K562 (cell line): ENCODE data around the gene GRIK1. TPM values are rescaled to one million over a fixed set of nuclear protein-coding genes. Genes with fewer than 3 reads are reported as not detected.

Experiments
- ATAC-seq: fragments of 200-7000 bp; cut with Tn5 transposase; 3 replicates; pipeline ENCODE4 v1.9.1; 2020; ENCODE audit warnings: moderate library complexity
- BruUV-seq: library from RNA; stranded (reverse); fragments of 400-500 nt; replicated peaks from 2 replicates; lab custom pipeline; 2021; lab: Mats Ljungman, UMichigan
- CTCF ChIA-PET: fragments of 300-600 bp; formaldehyde crosslinking; extraction: SDS; loops from one replicate; lab custom pipeline; 2021; ENCODE audit warnings: low intra/inter-chr PET ratio; lab: Yijun Ruan, JAX
- POLR2A ChIA-PET: fragments of 300-600, 350-650 bp; sonication (Branson Sonifier 250); formaldehyde crosslinking; extraction: SDS; loops from one replicate; lab custom pipeline; 2021; ENCODE audit warnings: antibody characterized with exemption, inconsistent platforms; lab: Yijun Ruan, JAX
- DNase-seq, 4 experiments: peaks; one replicate each; pipeline versions ENCODE4 v3.0.0 to v3.0.0-alpha.2; 2011 to 2018; ENCODE audit warnings: low spot score in 3 of 4, mixed read lengths in 3 of 4; ENCODE audit errors: extremely low read depth in 1 of 4
- FAIRE-seq: peaks from 2 replicates; lab custom pipeline; 2011; peaks lifted over from hg19 to GRCh38; lab: Jason Lieb, UNC
- H2AFZ ChIP-seq: 2 replicates; pipeline ENCODE4 v1.6.0; 2011; ENCODE audit warnings: low read depth, low read length, control low read depth, inconsistent platforms
- H3K27ac ChIP-seq: fragments of 200-600 bp; 3 replicates; pipeline ENCODE4 v1.8.0; 2011; ENCODE audit warnings: low read depth, mild to moderate bottlenecking, control low read depth, inconsistent platforms, low read length, moderate library complexity, mixed read lengths; ENCODE audit errors: extremely low read depth
- H3K27me3 ChIP-seq, 2 experiments: fragments of 300-600 bp in 1 of 2; 2 replicates in 1 of 2; 3 replicates in 1 of 2; pipeline versions ENCODE4 v1.6.0 to v1.8.0; 2011; ENCODE audit warnings: inconsistent platforms in 2 of 2, low read length in 2 of 2, mild to moderate bottlenecking in 1 of 2, mixed read lengths in 1 of 2, moderate library complexity in 1 of 2; ENCODE audit not compliant: control insufficient read depth in 2 of 2, insufficient read depth in 2 of 2
- H3K36me3 ChIP-seq: fragments of 300-600 bp; 3 replicates; pipeline ENCODE4 v1.8.0; 2011; ENCODE audit warnings: mild to moderate bottlenecking, low read length, inconsistent platforms; ENCODE audit not compliant: control insufficient read depth, insufficient read depth
- H3K4me1 ChIP-seq, 2 experiments: fragments of 200-600 bp in 1 of 2; replicated peaks in 1 of 2; 2 replicates in 1 of 2; 3 replicates in 1 of 2; pipeline versions ENCODE4 v1.5.1 to v1.8.0; 2011; ENCODE audit warnings: inconsistent platforms in 2 of 2, low read length in 2 of 2, mild to moderate bottlenecking in 1 of 2, mixed read lengths in 1 of 2, moderate library complexity in 1 of 2; ENCODE audit not compliant: control insufficient read depth in 2 of 2, insufficient read depth in 2 of 2
- H3K4me2 ChIP-seq: 2 replicates; pipeline ENCODE4 v1.6.1; 2011; ENCODE audit warnings: low read length, control low read depth, inconsistent platforms, mixed read lengths; ENCODE audit not compliant: insufficient read depth
- H3K4me3 ChIP-seq: fragments of 200-600 bp; sonication (generic), shearing (Covaris generic); 2 replicates; pipeline ENCODE4 v1.5.1; 2016; ENCODE audit warnings: control low read depth, inconsistent platforms
- H3K79me2 ChIP-seq: fragments of 200-600 bp; 3 replicates; pipeline ENCODE4 v1.8.0; 2011; ENCODE audit warnings: low read length, inconsistent platforms; ENCODE audit not compliant: control insufficient read depth, insufficient read depth
- H3K9ac ChIP-seq, 2 experiments: 2 replicates each; pipeline versions ENCODE4 v1.6.0 to v1.6.1; 2011; ENCODE audit warnings: low read depth in 2 of 2, low read length in 2 of 2, control low read depth in 1 of 2, inconsistent platforms in 1 of 2, mild to moderate bottlenecking in 1 of 2, mixed read lengths in 1 of 2; ENCODE audit not compliant: insufficient read depth in 1 of 2
- H3K9me1 ChIP-seq: one replicate; pipeline ENCODE4 v1.6.0; 2011; ENCODE audit warnings: inconsistent platforms, mild to moderate bottlenecking, low read length, moderate library complexity; ENCODE audit not compliant: control insufficient read depth, insufficient read depth
- H3K9me3 ChIP-seq: replicated peaks from 2 replicates; pipeline ENCODE4 v1.5.1; 2011; ENCODE audit warnings: low read depth, low read length, inconsistent platforms; ENCODE audit not compliant: control insufficient read depth, insufficient read depth
- H4K20me1 ChIP-seq: replicated peaks from 2 replicates; pipeline ENCODE4 v1.6.1; 2011; ENCODE audit warnings: low read length, inconsistent platforms, mixed read lengths; ENCODE audit not compliant: control insufficient read depth, insufficient read depth
- CEBPG ChIP-seq, 3 experiments: fragments of 200-800 bp in 1 of 3; sonication (Bioruptor generic) in 1 of 3; sonication (generic) in 1 of 3; formaldehyde crosslinking in 1 of 3; IDR thresholded peaks in 2 of 3; conservative IDR thresholded peaks in 1 of 3; 2 replicates each; pipeline versions ENCODE4 v1.6.1 to v1.8.0; 2016 to 2022; ENCODE audit warnings: missing compliant biosample characterization in 2 of 3, missing genetic modification characterization in 2 of 3, mild to moderate bottlenecking in 1 of 3, missing genetic modification reagents in 1 of 3
- FOXA3 ChIP-seq, 2 experiments: fragments of 450-650 bp in 1 of 2; sonication (generic) in 1 of 2; formaldehyde crosslinking; IDR thresholded peaks in 1 of 2; conservative IDR thresholded peaks in 1 of 2; 2 replicates each; pipeline versions ENCODE4 v1.4.0 to v1.8.0; 2020 to 2022; ENCODE audit warnings: mild to moderate bottlenecking in 2 of 2, missing genetic modification reagents in 1 of 2
- GABPA ChIP-seq: fragments of 200-800 bp; sonication (Bioruptor generic); conservative IDR thresholded peaks from 2 replicates; pipeline ENCODE4 v1.6.1; 2016; ENCODE audit warnings: low read depth, missing genetic modification characterization, missing compliant biosample characterization
- MXI1 ChIP-seq: IDR thresholded peaks from 2 replicates; pipeline ENCODE4 v1.6.1; 2011; ENCODE audit warnings: low read depth, mild to moderate bottlenecking, improper control_type of control experiment, low read length
- NR2C1 ChIP-seq, 2 experiments: fragments of 450-650 bp; IDR thresholded peaks; 2 replicates each; pipeline ENCODE4 v1.6.1; 2017; ENCODE audit warnings: mild to moderate bottlenecking in 2 of 2, antibody characterized with exemption in 1 of 2, inconsistent platforms in 1 of 2, missing compliant biosample characterization in 1 of 2, missing genetic modification characterization in 1 of 2
- SLC30A9 ChIP-seq: fragments of 250-450 bp; sonication (Bioruptor Pico); IDR thresholded peaks from 2 replicates; pipeline ENCODE4 v1.8.0; 2022; ENCODE audit warnings: mild to moderate bottlenecking, moderate library complexity
- TAF1 ChIP-seq: IDR thresholded peaks from 2 replicates; pipeline ENCODE4 v1.6.1; 2011; ENCODE audit warnings: mild to moderate bottlenecking, low read length, moderate library complexity; ENCODE audit not compliant: insufficient read depth, control insufficient read depth, severe bottlenecking; ENCODE audit errors: extremely low read depth
- ZNF146 ChIP-seq: IDR thresholded peaks from one replicate; pipeline ENCODE4 v1.6.1; 2018; ENCODE audit warnings: missing compliant biosample characterization; ENCODE audit not compliant: unreplicated experiment
- WGBS: fragments of 100-300 bp; shearing (Covaris generic); methylation state at CpG from one replicate; pipeline ENCODE4 v1.1.6; 2016; ENCODE audit warnings: low coverage, mixed read lengths; ENCODE audit not compliant: insufficient coverage; ENCODE audit errors: missing lambda C conversion rate; 5-methylcytosine and 5-hydroxymethylcytosine counted together
- in situ Hi-C: fragments of 300-500 bp; cut with MboI; formaldehyde crosslinking; loops from 4 replicates; pipeline ENCODE4 v1.15.0; 2018; ENCODE audit warnings: inconsistent platforms, mixed read lengths
- intact Hi-C: fragments of 100-400 bp; cut with micrococcal nuclease; formaldehyde crosslinking; loops from 2 replicates; pipeline ENCODE4 v1.14.2; 2022
- polyA plus RNA-seq, 8 experiments: library from polyadenylated mRNA; depleted of rRNA in 4 of 8; stranded (reverse) in 5 of 8; unstranded in 3 of 8; fragments of >200 nt; fragmentation: Nextera tagmentation in 2 of 8; fragmentation: Illumina TruSeq in 1 of 8; extraction: Ambion mirVana in 2 of 8; extraction: Trizol in 1 of 8; gene quantifications; 2 replicates each; pipeline versions ENCODE4 v1.2.1 to v1.2.3, GENCODE V29; 2011 to 2014; ENCODE audit warnings: inconsistent platforms in 1 of 8, missing spikeins in 1 of 8
- total RNA-seq, 7 experiments: library from RNA; depleted of rRNA in 6 of 7; stranded (reverse); fragments of >200 nt in 6 of 7; fragmentation: Illumina TruSeq in 2 of 7; extraction: Trizol in 2 of 7; gene quantifications; 2 replicates each; pipeline versions ENCODE4 v1.2.1 to v1.2.3, GENCODE V29; 2011 to 2021; ENCODE audit warnings: low replicate concordance in 1 of 7
- TF ChIP-seq, protein P1 (sequence below), 3 experiments: IDR thresholded peaks in 2 of 3; conservative IDR thresholded peaks in 1 of 3; 2 replicates each; pipeline ENCODE4 v1.5.1; 2011 to 2012; ENCODE audit warnings: low read length in 3 of 3, mild to moderate bottlenecking in 3 of 3, control low read depth in 2 of 3, improper control_type of control experiment in 1 of 3, inconsistent platforms in 1 of 3, low read depth in 1 of 3, mixed read lengths in 1 of 3, moderate library complexity in 1 of 3; ENCODE audit not compliant: insufficient read depth in 2 of 3
- TF ChIP-seq, protein P2 (sequence below): fragments of 450-650 bp; formaldehyde crosslinking; IDR thresholded peaks from 2 replicates; pipeline ENCODE4 v1.4.0; 2020; ENCODE audit warnings: mild to moderate bottlenecking, mixed read lengths
- TF ChIP-seq, protein P3 (sequence below): sonication (generic); IDR thresholded peaks from 2 replicates; pipeline ENCODE4 v1.6.1; 2016
- TF ChIP-seq, protein P4 (sequence below): fragments of 450-650 bp; IDR thresholded peaks from 2 replicates; pipeline ENCODE4 v1.6.1; 2016; ENCODE audit warnings: low read depth, mild to moderate bottlenecking, moderate library complexity

The GRIK1 gene
- total and polyA plus RNA-seq, 9 of the 15 experiments (the other 6 are each of a cell fraction or from before 2014, with no cell fraction given), result 0.17 to 2.8 (median 0.53) TPM

DNA sequence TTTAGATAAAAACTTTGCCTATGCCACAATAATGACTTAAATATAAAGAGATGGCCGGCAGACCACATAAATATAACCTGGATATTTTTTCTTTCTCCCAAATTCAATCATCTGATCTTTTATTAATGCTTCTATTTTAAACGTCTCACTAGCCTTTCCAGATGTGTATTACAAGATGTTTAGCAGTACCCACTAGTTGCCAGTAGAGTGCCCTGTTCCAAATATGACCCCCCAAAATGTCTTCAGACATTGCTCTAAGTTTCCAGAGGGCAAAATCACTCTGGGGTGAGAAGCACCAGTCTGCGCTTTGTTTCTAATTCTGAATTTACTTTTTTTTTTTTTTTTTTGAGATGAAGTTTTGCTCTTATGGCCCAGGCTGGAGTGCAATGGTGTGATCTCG is 268.1 kb downstream of the GRIK1 start (continued):
- TF ChIP-seq, protein P1, sequence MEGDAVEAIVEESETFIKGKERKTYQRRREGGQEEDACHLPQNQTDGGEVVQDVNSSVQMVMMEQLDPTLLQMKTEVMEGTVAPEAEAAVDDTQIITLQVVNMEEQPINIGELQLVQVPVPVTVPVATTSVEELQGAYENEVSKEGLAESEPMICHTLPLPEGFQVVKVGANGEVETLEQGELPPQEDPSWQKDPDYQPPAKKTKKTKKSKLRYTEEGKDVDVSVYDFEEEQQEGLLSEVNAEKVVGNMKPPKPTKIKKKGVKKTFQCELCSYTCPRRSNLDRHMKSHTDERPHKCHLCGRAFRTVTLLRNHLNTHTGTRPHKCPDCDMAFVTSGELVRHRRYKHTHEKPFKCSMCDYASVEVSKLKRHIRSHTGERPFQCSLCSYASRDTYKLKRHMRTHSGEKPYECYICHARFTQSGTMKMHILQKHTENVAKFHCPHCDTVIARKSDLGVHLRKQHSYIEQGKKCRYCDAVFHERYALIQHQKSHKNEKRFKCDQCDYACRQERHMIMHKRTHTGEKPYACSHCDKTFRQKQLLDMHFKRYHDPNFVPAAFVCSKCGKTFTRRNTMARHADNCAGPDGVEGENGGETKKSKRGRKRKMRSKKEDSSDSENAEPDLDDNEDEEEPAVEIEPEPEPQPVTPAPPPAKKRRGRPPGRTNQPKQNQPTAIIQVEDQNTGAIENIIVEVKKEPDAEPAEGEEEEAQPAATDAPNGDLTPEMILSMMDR (IDR thresholded peaks at IDR 0.05 in 2 of 3, conservative IDR thresholded peaks at IDR 0.05 in 1 of 3; ENCODE audit: insufficient read depth in 2 of 3, low read depth in 1 of 3, low read length in 3 of 3), result peak; percentile 49 to 54 (median 53)
- TF ChIP-seq, all 486 proteins: peak for 5

DNA sequence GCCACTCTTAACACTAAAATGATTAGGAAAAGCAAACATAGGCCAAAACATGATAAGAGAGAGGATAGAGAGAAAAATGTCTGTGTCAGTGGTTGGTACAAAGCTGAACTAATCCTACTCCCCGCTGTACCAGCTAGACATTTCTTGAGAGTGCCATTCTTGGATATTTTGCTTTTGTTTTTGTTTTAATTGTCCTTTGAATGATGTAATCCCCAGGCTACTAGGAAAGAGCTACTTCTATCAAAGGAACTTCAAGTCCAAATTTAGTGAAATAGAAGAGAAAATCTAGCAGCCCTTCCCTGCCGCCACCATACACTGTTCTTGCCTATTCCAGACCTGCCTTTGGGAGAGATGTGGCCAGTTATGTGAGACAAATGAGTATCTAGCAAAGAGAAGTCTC is 269.6 kb downstream of the GRIK1 start:
- in situ Hi-C loops (no loop called here), intact Hi-C loops (loop anchor here (2.0 kb wide), 1 partner anchor 179 kb away; no protein-coding TSS in a partner anchor)
- Histone ChIP-seq H3K4me1 (peaks cover 0 to 13% of the 10 kb centered on the region in 2 experiments; a peak in 3 of 5 replicates), H2AFZ (peak overlapping the region; percentile 65), H3K4me2 (no peak overlapping the region), H3K36me3 (no peaks in the 10 kb centered on the region), H4K20me1 (no peaks in the 10 kb centered on the region), H3K27me3 (no peaks in the 10 kb centered on the region), H3K79me2 (no peaks in the 10 kb centered on the region), H3K27ac (peak overlapping the region; percentile 19; the same call in 1 of the 3 replicates), H3K9ac (no peak overlapping the region), H3K9me1 (no peaks in the 10 kb centered on the region), H3K9me3 (no peaks in the 10 kb centered on the region), H3K4me3 (no peak overlapping the region)
- ChIA-PET POLR2A (interaction anchor here (0.9 to 1.0 kb wide), 2 partner anchors 12 to 24 kb away, joined by 3 read pairs; no protein-coding TSS in a partner anchor), CTCF (no interaction called here)
- ATAC-seq, result peak; percentile 12; the same call in 2 of the 3 replicates
- BruUV-seq, result no TSS peak
- FAIRE-seq, result no peak
- 58% methylated on average over 2 of the region's 2 CpGs for WGBS
- no peak for DNase-seq
- no peak for TF ChIP-seq ZNF146 (CRISPR knock-in tag)
- TF ChIP-seq, protein P2, sequence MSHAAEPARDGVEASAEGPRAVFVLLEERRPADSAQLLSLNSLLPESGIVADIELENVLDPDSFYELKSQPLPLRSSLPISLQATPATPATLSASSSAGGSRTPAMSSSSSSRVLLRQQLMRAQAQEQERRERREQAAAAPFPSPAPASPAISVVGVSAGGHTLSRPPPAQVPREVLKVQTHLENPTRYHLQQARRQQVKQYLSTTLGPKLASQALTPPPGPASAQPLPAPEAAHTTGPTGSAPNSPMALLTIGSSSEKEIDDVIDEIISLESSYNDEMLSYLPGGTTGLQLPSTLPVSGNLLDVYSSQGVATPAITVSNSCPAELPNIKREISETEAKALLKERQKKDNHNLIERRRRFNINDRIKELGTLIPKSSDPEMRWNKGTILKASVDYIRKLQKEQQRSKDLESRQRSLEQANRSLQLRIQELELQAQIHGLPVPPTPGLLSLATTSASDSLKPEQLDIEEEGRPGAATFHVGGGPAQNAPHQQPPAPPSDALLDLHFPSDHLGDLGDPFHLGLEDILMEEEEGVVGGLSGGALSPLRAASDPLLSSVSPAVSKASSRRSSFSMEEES, result no peak
- TF ChIP-seq, protein P3, sequence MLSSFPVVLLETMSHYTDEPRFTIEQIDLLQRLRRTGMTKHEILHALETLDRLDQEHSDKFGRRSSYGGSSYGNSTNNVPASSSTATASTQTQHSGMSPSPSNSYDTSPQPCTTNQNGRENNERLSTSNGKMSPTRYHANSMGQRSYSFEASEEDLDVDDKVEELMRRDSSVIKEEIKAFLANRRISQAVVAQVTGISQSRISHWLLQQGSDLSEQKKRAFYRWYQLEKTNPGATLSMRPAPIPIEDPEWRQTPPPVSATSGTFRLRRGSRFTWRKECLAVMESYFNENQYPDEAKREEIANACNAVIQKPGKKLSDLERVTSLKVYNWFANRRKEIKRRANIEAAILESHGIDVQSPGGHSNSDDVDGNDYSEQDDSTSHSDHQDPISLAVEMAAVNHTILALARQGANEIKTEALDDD, result 0 out of 2 replicates have a peak, but pooled peaks have one; percentile 16
- TF ChIP-seq NR2C1 (IDR thresholded peaks at IDR 0.05), result no peak
- no peak for TF ChIP-seq NR2C1 (tag; IDR thresholded peaks at IDR 0.05)
- TF ChIP-seq GABPA (tag), result no peak
- TF ChIP-seq, protein P4, sequence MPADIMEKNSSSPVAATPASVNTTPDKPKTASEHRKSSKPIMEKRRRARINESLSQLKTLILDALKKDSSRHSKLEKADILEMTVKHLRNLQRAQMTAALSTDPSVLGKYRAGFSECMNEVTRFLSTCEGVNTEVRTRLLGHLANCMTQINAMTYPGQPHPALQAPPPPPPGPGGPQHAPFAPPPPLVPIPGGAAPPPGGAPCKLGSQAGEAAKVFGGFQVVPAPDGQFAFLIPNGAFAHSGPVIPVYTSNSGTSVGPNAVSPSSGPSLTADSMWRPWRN, result no peak
- no peak; the same call in 1 of the 2 replicates for TF ChIP-seq CEBPG (CRISPR knock-in tag; IDR thresholded peaks at IDR 0.05)
- TF ChIP-seq CEBPG (tag; conservative IDR thresholded peaks at IDR 0.05 in 1 of 2, IDR thresholded peaks at IDR 0.05 in 1 of 2), result peak; percentile 52 to 67; a peak in 3 of 4 replicates
- no peak for TF ChIP-seq MXI1
- no peak for TF ChIP-seq TAF1
- TF ChIP-seq FOXA3 (CRISPR knock-in tag; conservative IDR thresholded peaks at IDR 0.05 in 1 of 2, IDR thresholded peaks at IDR 0.05 in 1 of 2), result peak in 1 of 2 experiments; percentile 42; a peak in 1 of 4 replicates
- TF ChIP-seq SLC30A9 (CRISPR knock-in tag), result no peak
